ENCODE measurements around the gene COL4A1.

DNA sequence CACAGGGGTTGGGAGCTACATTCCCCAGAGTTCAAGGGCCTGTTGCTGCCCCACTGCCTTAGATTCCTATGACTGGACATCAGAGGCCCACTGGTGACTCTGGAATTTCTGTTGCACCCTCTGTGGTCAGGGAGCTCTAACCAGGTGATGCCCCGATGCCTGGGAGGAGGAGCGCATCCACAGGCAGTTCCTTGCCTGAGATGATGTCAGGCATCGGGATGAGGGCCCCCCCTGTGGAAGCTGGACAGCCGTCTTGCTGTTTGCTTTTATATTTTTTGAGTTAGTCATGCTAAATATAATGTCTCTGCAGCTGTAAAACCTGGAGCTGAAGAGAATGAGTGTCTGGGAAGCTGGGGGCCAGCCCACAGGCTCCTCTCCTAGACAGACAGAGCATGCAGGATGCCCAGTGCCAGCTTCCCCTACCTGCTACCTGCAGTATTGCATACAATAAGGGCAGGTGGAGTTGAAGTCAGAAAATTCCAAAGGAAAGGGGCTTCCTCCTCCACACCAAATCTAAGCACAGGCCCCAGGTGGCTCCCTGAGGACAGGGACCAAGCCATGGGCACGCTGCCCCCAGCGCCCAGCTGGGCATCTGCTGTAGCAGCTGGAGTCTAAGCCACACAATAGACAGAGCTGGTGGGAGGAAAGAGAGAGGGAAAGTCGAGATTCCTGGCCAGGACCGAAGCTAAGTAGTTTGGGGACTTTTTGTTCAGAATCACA lies 16.4 kb upstream of the COL4A1 start:
- TF ChIP-seq, protein P1, sequence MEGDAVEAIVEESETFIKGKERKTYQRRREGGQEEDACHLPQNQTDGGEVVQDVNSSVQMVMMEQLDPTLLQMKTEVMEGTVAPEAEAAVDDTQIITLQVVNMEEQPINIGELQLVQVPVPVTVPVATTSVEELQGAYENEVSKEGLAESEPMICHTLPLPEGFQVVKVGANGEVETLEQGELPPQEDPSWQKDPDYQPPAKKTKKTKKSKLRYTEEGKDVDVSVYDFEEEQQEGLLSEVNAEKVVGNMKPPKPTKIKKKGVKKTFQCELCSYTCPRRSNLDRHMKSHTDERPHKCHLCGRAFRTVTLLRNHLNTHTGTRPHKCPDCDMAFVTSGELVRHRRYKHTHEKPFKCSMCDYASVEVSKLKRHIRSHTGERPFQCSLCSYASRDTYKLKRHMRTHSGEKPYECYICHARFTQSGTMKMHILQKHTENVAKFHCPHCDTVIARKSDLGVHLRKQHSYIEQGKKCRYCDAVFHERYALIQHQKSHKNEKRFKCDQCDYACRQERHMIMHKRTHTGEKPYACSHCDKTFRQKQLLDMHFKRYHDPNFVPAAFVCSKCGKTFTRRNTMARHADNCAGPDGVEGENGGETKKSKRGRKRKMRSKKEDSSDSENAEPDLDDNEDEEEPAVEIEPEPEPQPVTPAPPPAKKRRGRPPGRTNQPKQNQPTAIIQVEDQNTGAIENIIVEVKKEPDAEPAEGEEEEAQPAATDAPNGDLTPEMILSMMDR (IDR thresholded peaks at IDR 0.05), result no peak
- TF ChIP-seq, protein P2, sequence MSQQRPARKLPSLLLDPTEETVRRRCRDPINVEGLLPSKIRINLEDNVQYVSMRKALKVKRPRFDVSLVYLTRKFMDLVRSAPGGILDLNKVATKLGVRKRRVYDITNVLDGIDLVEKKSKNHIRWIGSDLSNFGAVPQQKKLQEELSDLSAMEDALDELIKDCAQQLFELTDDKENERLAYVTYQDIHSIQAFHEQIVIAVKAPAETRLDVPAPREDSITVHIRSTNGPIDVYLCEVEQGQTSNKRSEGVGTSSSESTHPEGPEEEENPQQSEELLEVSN (IDR thresholded peaks at IDR 0.05; ENCODE audit: borderline replicate concordance, low read depth), result no peak
- TF ChIP-seq, protein P3, sequence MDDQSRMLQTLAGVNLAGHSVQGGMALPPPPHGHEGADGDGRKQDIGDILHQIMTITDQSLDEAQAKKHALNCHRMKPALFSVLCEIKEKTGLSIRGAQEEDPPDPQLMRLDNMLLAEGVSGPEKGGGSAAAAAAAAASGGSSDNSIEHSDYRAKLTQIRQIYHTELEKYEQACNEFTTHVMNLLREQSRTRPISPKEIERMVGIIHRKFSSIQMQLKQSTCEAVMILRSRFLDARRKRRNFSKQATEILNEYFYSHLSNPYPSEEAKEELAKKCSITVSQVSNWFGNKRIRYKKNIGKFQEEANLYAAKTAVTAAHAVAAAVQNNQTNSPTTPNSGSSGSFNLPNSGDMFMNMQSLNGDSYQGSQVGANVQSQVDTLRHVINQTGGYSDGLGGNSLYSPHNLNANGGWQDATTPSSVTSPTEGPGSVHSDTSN (IDR thresholded peaks at IDR 0.05), result no peak
- TF ChIP-seq MAZ (IDR thresholded peaks at IDR 0.05; ENCODE audit: borderline replicate concordance, low read depth, low read length), result no peak
- TF ChIP-seq POLR2A (IDR thresholded peaks at IDR 0.05; ENCODE audit: low read length), result no peak

Measured in A549 (cell line).